ENCODE measurements around the gene RAPSN.

GRCh38 chr11:47441421-47441820 lies 7.5 kb downstream of the RAPSN start:
- no peak for TF ChIP-seq CTCF (IDR thresholded peaks at IDR 0.05; ENCODE audit: extremely low read depth in 1 of 2, insufficient read depth in 1 of 2, low read depth in 1 of 2, low read length in 2 of 2)
- TF ChIP-seq POLR2AphosphoS5 (IDR thresholded peaks at IDR 0.05; ENCODE audit: insufficient read depth, low read depth, low read length), result no peak
- no peak for TF ChIP-seq POLR2A (IDR thresholded peaks at IDR 0.05; ENCODE audit: low read depth, low read length)
- TF ChIP-seq GATA2 (IDR thresholded peaks at IDR 0.05; ENCODE audit: insufficient read depth, insufficient read length, low read depth, low read length), result no peak
- no peak for TF ChIP-seq EZH2 (IDR thresholded peaks at IDR 0.05; ENCODE audit: borderline replicate concordance, low read depth, low read length, severe bottlenecking)
- no peak for TF ChIP-seq MYC (IDR thresholded peaks at IDR 0.05; ENCODE audit: low read depth, low read length)
- no peak for TF ChIP-seq JUN (IDR thresholded peaks at IDR 0.05; ENCODE audit: borderline replicate concordance, insufficient read depth, insufficient read length, low read depth)
- no peak for TF ChIP-seq FOS (IDR thresholded peaks at IDR 0.05; ENCODE audit: borderline replicate concordance, insufficient read depth, low read length)
- TF ChIP-seq MAX (IDR thresholded peaks at IDR 0.05; ENCODE audit: insufficient read depth, insufficient read length), result no peak

Measured in endothelial cell of umbilical vein (primary cell).